Pons (tissue), 1 donor: Measurements from ENCODE around the gene ZBTB37.
"Not testable (repeated sequence)": the region's sequence is repeated elsewhere in the genome, so short reads cannot be mapped to it uniquely, and the experiment has no call there.

Source experiments
- DNase-seq: peaks from one replicate; pipeline ENCODE4 v3.0.0-alpha.2; 2016; ENCODE audit warnings: low spot score

ZBTB37 gene

GRCh38 chr1:173913111-173913510, 44.9 kb downstream of the ZBTB37 start:
- no peak for DNase-seq

- no peak for DNase-seq
Observed at GRCh38 chr1:173914366-173914871, 46.2 kb downstream of the ZBTB37 start.

- no peak for DNase-seq
Observed at GRCh38 chr1:173915596-173915995, 47.4 kb downstream of the ZBTB37 start.

GRCh38 chr1:173916667-173917066, 48.5 kb downstream of the ZBTB37 start:
- DNase-seq, result no peak

GRCh38 chr1:173917149-173917548, 49.0 kb downstream of the ZBTB37 start, which contains the start of gene SERPINC1:
Gene SERPINC1, minus strand, starts transcription at chr1:173917327. Its CDS starts 68 bp downstream, at chr1:173917259.
- no peak for DNase-seq

- no peak for DNase-seq
Observed at GRCh38 chr1:173917635-173918493, 49.7 kb downstream of the ZBTB37 start.

- DNase-seq, result no peak
Observed at GRCh38 chr1:173920861-173921260, 52.7 kb downstream of the ZBTB37 start.

- no peak for DNase-seq
Observed at GRCh38 chr1:173925306-173926242, 57.4 kb downstream of the ZBTB37 start.

GRCh38 chr1:173930541-173930940, 62.4 kb downstream of the ZBTB37 start:
- DNase-seq, result not testable (repeated sequence)

GRCh38 chr1:173934440-173934839, 66.3 kb downstream of the ZBTB37 start:
- DNase-seq, result no peak

- no peak for DNase-seq
Observed at GRCh38 chr1:173937062-173937461, 68.9 kb downstream of the ZBTB37 start.

GRCh38 chr1:173946380-173946921, 78.3 kb downstream of the ZBTB37 start:
- DNase-seq, result no peak

- DNase-seq, result no peak
Observed at GRCh38 chr1:173948594-173948993, 80.4 kb downstream of the ZBTB37 start.
